Esophagus muscularis mucosa (tissue), 3 donors: ENCODE results near the gene CLIC6.

Experiments used
- CTCF ChIP-seq, 3 experiments: fragments of 200-600 bp in 2 of 3; fragments of 450-650 bp in 1 of 3; sonication (generic) in 2 of 3; IDR thresholded peaks; one replicate each; pipeline ENCODE4 v1.5.1; 2017 to 2019; ENCODE audit warnings: antibody characterized with exemption in 3 of 3, mild to moderate bottlenecking in 2 of 3, moderate library complexity in 1 of 3
- POLR2A ChIP-seq: fragments of 450-650 bp; IDR thresholded peaks from one replicate; pipeline ENCODE4 v1.6.1; 2017; ENCODE audit warnings: antibody characterized with exemption, moderate library complexity, mild to moderate bottlenecking, low read depth

- no peak for TF ChIP-seq CTCF (IDR thresholded peaks at IDR 0.05)
- TF ChIP-seq POLR2A, result no peak
Measured at GRCh38 chr21:34642211-34643075, 26.4 kb upstream of the CLIC6 start.
